Measurements from ENCODE around the gene POLG.
"Not testable (repeated sequence)": the region's sequence is repeated elsewhere in the genome, so short reads cannot be mapped to it uniquely, and the experiment has no call there.

POLG gene

GRCh38 chr15:89282631-89283030, 52.0 kb downstream of the POLG start:
- no peak for DNase-seq (ENCODE audit: low read depth)

GRCh38 chr15:89278307-89278706, 56.3 kb downstream of the POLG start:
- DNase-seq (ENCODE audit: low read depth) = no peak

GRCh38 chr15:89277281-89277680, 57.3 kb downstream of the POLG start:
- DNase-seq (ENCODE audit: low read depth) = not testable (repeated sequence)

All from activated T-helper 1 cell treated with Interleukin-2 at 50 U/mL for 16 hours (primary cell).